Esophagus (tissue), 2 donors: Measurements from ENCODE around the gene HMGXB3. TPM values are rescaled to one million over a fixed set of nuclear protein-coding genes. Genes with fewer than 3 reads are reported as not detected.

Source experiments
- H3K27ac ChIP-seq, 2 donors: one replicate each; pipeline ENCODE4 v1.5.1; 2013; ENCODE audit warnings: low read depth in 2 of 2, mild to moderate bottlenecking in 2 of 2, inconsistent platforms in 1 of 2, low read length in 1 of 2, moderate library complexity in 1 of 2
- H3K27me3 ChIP-seq, 2 donors: one replicate each; pipeline ENCODE4 v1.6.1; 2013; ENCODE audit warnings: low read length in 2 of 2, control low read depth in 1 of 2, mild to moderate bottlenecking in 1 of 2; ENCODE audit not compliant: insufficient read depth in 2 of 2, control insufficient read depth in 1 of 2
- H3K36me3 ChIP-seq, 2 donors: one replicate each; pipeline ENCODE4 v1.6.1; 2013; ENCODE audit warnings: low read length in 1 of 2; ENCODE audit not compliant: control insufficient read depth in 2 of 2, insufficient read depth in 2 of 2
- H3K4me1 ChIP-seq, 2 donors: one replicate each; pipeline ENCODE4 v1.6.1; 2013; ENCODE audit warnings: low read length in 1 of 2; ENCODE audit not compliant: control insufficient read depth in 2 of 2, insufficient read depth in 2 of 2
- H3K4me3 ChIP-seq, 2 donors: one replicate each; pipeline ENCODE4 v1.5.1; 2013; ENCODE audit warnings: low read length in 2 of 2, mild to moderate bottlenecking in 2 of 2, low read depth in 1 of 2, moderate library complexity in 1 of 2
- H3K9me3 ChIP-seq, 2 donors: one replicate each; pipeline ENCODE4 v1.6.1; 2013; ENCODE audit warnings: mild to moderate bottlenecking in 2 of 2, low read depth in 1 of 2, low read length in 1 of 2, moderate library complexity in 1 of 2; ENCODE audit not compliant: control insufficient read depth in 2 of 2, insufficient read depth in 1 of 2
- WGBS, 2 donors: extraction: QIAGEN DNeasy Blood & Tissue Kit; methylation state at CpG; one replicate each; pipeline ENCODE4 v1.1.7; 2013; 5-methylcytosine and 5-hydroxymethylcytosine counted together
- polyA plus RNA-seq, 2 donors: library from polyadenylated mRNA; stranded (reverse); fragments of 200-250 nt; gene quantifications; one replicate each; pipeline ENCODE4 v1.2.3, GENCODE V29; 2013
- donor health status: healthy with polysubstance abuse.
- donor health status: Bipolar disorder and iron deficiency.

The HMGXB3 gene
- polyA plus RNA-seq, 2 donors = 9.7 to 13.0 TPM

DNA sequence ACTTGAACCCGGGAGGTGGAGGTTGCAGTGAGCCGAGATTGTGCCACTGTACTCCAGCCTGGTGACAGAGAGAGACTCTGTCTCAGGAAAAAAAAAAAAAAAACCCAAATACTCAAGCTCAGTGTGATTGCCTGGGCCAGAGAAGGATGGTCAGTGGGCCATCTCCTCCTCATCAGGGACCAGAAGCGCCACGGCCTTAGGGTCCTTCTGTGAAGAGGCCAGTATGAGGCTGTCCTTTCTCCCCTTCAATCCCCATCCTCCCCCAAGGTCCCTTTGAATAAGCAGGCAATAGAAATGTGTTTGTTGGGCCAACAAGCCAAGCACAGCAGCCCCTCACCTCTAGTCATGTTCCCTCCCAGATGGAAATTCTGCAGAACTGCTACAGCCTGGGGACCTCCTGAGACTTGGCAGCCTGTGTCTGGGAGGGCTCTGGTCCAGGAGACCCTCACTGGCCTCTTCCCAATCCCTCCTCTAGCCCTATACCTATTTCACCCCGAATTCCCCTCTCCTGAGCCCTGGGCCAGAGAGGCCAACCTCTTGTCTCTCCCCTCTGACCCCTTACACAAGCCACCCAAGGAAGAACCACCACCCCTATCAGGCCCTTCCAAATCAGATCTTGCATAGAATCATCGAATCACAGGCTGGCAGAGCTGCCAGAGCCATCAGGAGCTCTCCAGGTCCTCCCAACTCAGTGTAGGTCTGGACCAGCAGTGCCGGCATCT, 84.8 kb downstream of the HMGXB3 start:
- 84 to 91% methylated on average over 7 of the region's 7 CpGs for WGBS, 2 donors

GRCh38 chr5:150085950-150086715, 85.6 kb downstream of the HMGXB3 start, which contains the start of gene CSF1R:
CSF1R (minus strand) TSS chr5:150086554; CDS start chr5:150086427, 127 bp downstream.
- Histone ChIP-seq H3K9me3 (no peaks in the 10 kb centered on the region), H3K4me1 (no peaks in the 10 kb centered on the region), H3K4me3 (peak within 1 kb of the TSS in 1 of 2 donors; percentile 24), H3K36me3 (no peaks in the 10 kb centered on the region), H3K27me3 (no peaks in the 10 kb centered on the region), H3K27ac (no peak within 1 kb of the TSS)
- WGBS, 2 donors = 82 to 83% methylated on average over 9 of the region's 9 CpGs

More for the DNA sequence above, 84.8 kb downstream of the HMGXB3 start:
- H3K4me3 ChIP-seq = no peak overlapping the region
- no peaks in the 10 kb centered on the region for H3K4me1 ChIP-seq
- peaks cover 0 to 3% of the 10 kb centered on the region in 2 donors for H3K9me3 ChIP-seq
- H3K27ac ChIP-seq = no peak overlapping the region
- H3K36me3 ChIP-seq = no peaks in the 10 kb centered on the region
- no peaks in the 10 kb centered on the region for H3K27me3 ChIP-seq

DNA sequence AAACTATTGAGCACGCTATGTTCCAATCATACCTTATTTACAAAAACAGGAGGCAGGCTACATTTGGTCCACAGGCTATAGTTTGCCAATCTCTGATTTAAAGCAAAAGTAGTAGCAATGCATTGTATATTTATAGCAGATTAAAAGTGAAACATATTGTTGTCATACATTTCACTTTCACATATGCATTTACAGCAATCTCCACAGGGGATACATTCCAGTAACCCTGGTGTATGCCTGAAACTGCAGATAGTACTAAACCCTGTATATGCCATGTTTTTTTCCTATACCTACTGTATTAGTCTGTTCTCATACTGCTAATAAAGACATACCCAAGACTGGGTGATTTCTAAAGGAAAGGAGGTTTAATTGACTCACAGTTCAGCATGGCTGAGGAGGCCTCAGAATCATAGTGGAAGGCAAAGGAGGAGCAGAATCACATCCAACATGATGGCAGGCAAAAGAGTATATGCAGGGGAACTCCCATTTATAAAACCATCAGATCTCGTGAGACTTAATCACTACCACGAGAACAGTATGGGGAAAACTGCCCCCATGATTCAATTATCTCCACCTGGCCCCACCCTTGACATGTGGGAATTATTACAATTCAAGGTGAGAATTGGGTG, 91.7 kb downstream of the HMGXB3 start:
- Histone ChIP-seq H3K9me3 (no peaks in the 10 kb centered on the region), H3K36me3 (no peaks in the 10 kb centered on the region), H3K4me3 (no peak overlapping the region), H3K27me3 (no peaks in the 10 kb centered on the region), H3K4me1 (no peaks in the 10 kb centered on the region), H3K27ac (peak overlapping the region in 1 of 2 donors; percentile 13)
- 75 to 79% methylated on average over 3 of the region's 3 CpGs for WGBS, 2 donors

DNA sequence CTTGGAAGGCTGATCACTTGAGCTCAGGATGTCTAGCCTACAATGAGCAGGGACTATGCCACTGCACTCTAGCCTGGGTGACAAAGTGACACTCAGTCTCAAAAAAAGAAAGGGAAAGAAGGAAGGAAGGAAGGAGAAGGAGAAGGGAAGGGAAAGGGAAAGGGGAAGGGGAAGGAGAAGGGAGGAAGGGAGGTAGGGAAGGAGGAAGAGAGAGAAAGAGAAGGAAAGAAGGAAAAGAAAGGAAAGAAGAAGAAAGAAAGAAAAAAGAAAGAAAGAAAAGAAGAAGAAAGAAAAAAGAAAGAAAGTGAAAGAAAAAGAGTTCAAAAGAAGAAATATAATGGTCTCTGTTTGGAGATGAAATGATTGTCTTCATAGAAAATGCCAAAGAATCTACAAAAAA, 96.6 kb downstream of the HMGXB3 start:
- Histone ChIP-seq H3K4me3 (no peak overlapping the region), H3K27me3 (no peaks in the 10 kb centered on the region), H3K36me3 (no peaks in the 10 kb centered on the region), H3K27ac (no peak overlapping the region), H3K4me1 (no peaks in the 10 kb centered on the region), H3K9me3 (no peaks in the 10 kb centered on the region)

DNA sequence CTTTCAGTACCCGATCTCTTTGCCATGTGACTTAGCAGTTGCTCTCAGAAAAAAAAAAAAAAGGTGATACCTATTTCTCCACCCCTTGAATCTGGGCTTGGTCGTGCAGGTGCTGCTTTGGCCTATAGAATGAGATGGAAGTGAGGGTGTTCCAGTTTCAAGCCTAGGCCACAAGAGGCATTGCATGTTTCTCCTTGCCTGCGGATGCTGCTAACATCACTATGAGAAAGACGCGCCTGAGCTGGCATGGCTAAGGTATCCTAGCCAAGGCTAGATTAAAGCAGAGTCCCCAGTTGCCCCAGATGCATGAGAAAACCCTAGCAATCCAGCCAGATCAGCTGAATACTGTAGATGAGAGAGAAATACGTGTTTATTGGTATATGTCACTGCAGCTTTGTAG, 100.5 kb downstream of the HMGXB3 start:
- H3K27ac ChIP-seq = no peak overlapping the region
- no peak overlapping the region for H3K4me3 ChIP-seq
- no peaks in the 10 kb centered on the region for H3K27me3 ChIP-seq
- H3K9me3 ChIP-seq = no peaks in the 10 kb centered on the region
- H3K36me3 ChIP-seq = no peaks in the 10 kb centered on the region
- no peaks in the 10 kb centered on the region for H3K4me1 ChIP-seq
- 62 to 72% methylated on average over 6 of the region's 6 CpGs for WGBS, 2 donors

Other genes with a start within 250 kb of the HMGXB3 start
- 1 to 10 TPM; 1.0 to 1.5 TPM for gene PDE6A, start 55.9 kb upstream of the HMGXB3 start, polyA plus RNA-seq
- 1 to 10 TPM; 7.3 to 8.2 TPM for gene SLC26A2, start 40.0 kb upstream of the HMGXB3 start, polyA plus RNA-seq
- gene TIGD6, start 85 bp upstream of the HMGXB3 start, polyA plus RNA-seq = 1 to 10 TPM; 2.1 to 2.5 TPM
- 1 to 10 TPM; 2.0 to 4.9 TPM for gene CSF1R, start 85.8 kb downstream of the HMGXB3 start, polyA plus RNA-seq
- 1 to 10 TPM; 7.9 to 9.6 TPM for gene PDGFRB, start 155.1 kb downstream of the HMGXB3 start, polyA plus RNA-seq
- under 1 TPM in 1 of 2 donors, not detected in 1; 0.08 TPM for gene CDX1, start 166.0 kb downstream of the HMGXB3 start, polyA plus RNA-seq
- gene SLC6A7, start 189.3 kb downstream of the HMGXB3 start, polyA plus RNA-seq = not detected